ENCODE data around the gene GAPDHS.

GAPDHS gene

DNA sequence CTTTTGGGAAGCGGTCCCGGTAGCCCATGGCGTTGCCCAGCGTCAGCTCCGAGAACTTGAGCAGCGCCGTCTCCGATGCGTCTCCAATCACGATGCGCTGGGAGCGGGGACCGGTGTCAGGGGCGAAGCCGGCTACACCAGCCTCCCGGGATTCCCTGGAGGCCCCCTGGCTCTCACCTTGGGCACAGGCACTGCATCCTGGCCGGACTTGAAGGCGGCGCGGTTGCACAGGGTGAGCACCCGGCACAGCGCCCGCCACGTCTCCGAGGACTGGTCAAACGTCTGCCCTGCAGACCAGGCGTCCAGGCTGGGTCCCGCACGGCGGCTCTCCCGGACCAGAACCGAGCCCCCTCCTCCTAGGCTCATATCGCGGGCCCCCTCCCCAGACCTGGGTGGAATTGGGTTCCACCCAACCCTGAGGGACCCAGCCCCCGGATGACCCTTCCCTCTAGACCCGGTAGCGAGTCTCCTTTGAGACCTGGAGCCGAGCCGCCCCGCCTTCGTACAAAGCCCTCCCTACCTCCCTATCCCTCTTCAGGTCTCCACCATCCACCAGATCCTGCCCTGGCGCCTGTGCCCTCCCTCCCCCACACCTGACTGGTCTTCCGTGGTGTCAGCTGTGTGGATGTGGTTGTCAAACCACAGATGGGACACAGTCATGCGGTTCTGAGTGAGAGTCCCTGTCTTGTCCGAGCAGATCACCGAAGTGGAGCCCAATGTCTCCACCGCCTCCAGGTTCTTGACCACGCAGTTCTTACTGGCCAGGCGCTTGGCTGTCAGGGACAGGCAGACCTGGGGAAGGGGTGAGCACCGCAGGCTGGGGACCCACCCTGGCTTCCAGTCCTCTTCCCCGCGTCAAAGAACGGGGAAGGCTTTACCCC lies 25.4 kb downstream of the GAPDHS start:
- no peak for DNase-seq

- DNase-seq = no peak
Observed at GRCh38 chr19:35559281-35559659, 26.0 kb downstream of the GAPDHS start.

GRCh38 chr19:35559781-35560180 lies 26.5 kb downstream of the GAPDHS start:
- no peak for DNase-seq

- no peak for DNase-seq
Observed at GRCh38 chr19:35560271-35560670, 27.0 kb downstream of the GAPDHS start.

DNA sequence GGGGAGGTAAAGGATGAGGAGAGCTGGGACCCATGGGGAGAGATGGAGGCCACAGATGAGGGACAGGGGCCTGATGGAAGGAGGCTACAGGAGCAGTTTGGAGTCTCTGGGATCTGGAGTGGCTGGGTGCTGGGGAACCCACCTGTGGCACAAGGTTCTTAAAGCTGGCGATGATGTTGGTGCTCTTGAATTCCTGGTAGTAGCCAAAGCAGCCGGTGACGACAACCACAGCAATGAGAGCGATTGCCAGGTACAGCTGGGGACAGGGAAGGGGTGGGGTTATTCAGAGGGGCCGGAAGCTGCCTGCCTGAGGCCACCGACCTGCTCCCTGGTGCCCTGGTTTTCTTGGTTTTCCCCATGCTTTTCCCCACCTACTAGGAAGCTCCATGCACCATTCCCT lies 27.4 kb downstream of the GAPDHS start:
- DNase-seq = no peak

DNA sequence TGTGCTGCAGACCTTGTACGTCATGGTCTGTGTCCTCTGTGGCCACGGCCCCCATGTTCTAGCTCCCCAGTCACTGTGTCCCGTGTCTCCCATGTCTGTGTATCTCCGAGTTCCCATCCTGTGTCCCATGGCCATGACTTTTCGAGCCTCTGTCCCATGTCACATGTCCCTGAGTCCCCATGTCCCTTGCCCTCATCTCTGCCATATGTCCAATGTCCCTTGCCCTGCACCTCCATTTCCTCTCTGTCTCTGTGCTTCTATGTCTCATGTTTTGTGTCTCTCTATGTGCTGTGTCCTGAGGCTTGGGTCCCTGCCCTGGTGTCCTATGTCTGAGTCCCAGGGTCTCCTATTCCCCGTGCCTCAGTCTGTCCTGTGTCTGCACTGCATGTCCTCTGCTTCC lies 28.2 kb downstream of the GAPDHS start:
- no peak for DNase-seq

DNA sequence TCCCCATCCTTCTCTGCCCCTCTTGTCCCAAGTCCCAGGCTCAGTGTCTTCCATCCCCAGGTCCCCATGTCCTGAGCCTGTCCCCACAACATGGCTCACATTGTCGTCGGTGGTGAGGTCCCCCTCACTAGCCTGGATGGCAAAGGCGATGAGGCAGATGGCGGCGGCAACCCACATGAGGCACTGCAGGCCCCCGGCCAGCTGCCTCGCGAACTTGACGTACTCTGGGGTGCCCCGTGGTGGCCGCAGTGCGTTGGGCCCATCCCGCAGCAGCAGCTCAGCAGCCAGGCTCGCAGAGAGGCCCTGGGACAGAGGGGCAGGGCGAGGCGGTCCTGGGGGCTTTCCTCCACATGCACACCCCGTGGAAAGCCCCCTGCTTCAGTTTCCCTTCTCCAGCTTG lies 29.1 kb downstream of the GAPDHS start:
- DNase-seq = no peak

DNA sequence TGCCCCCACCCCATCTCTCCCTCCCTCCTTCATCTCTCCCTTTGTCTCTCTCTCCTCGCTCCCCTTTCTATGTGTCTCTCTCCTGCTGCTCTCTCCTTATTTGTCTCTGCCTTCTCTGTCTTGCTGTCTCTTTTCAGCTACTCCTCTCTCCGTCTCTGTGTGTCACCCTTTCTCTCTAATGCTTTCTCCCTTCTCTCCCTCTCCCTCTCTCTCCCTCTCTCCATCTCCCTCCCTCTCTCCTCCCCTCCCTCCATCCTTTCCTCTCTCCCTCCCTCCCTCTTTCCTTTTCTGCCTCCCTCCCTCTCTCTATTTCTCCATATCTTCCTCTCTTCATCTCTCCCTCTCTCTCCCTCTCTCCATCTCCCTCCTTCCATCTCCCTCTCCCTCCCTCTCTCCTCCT lies 29.5 kb downstream of the GAPDHS start:
- DNase-seq = no peak

GRCh38 chr19:35563207-35563829 lies 30.1 kb downstream of the GAPDHS start, which contains the start of gene ATP4A:
TSS of gene ATP4A (minus strand) at chr19:35563658. CDS start at chr19:35563629, 29 bp downstream.
- no peak for DNase-seq

DNA sequence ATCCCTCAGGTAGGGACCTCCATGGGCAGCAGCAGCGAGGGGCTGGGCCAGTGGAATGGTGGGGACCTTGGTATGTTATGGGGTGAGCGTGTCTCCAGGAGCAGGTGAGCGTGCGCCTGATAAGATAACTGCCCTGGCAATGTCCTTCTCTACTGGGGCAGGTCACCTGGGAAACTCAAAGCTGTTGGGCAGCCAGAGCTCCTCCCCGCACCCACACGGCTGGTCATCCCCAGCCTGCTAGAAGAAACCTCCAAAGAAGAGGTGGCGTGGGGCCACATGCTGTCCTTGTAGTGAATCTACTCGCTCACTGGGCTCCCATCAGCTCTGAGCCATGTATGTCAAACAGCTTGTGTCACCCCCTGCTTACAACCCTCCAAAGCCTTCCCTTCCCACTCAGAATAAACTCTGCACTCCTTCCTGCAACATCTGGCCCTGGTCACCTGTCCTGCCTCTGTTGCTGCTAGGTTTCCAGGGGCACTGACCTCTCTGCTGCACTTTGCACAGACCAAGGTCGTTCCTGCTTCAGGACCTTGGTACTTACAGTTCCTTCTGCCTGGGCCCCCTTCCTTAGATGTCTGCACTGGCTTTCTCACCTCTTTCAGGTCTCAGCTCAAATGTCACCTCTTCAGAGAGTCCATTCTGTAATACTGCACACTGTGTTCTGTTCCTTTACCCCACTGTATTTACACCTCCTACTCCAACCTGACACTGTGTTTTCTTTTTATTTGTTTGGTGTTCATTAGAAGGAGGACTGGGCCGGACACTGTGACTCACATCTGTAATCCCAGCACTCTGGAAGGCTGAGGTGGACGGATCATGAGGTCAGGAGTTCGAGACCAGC lies 32.0 kb downstream of the GAPDHS start:
- DNase-seq = no peak

DNA sequence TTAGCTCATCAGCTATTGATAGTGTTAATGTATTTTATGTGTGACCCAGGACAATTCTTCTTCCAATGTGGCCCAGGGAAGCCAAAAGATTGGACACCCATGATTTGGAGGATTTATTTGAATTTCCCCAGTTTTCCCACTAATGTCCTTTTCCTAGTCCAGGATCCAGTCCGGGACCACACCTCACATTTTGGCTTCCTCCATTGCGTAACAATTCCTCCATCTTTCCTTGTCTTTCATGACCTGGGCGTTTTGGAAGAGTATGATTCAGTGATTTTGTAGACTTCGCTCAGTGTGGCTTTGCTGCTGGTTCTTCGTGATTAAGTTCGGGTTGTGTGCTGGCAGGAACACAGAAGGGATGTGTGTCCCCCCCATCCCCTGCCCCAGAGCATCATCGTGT lies 33.5 kb downstream of the GAPDHS start:
- no peak for DNase-seq

GRCh38 chr19:35569281-35569781 lies 36.1 kb downstream of the GAPDHS start:
- DNase-seq = no peak

- DNase-seq = no peak
Observed at GRCh38 chr19:35571406-35571965, 38.2 kb downstream of the GAPDHS start.

- no peak for DNase-seq
Observed at GRCh38 chr19:35577918-35578317, 44.7 kb downstream of the GAPDHS start.

GRCh38 chr19:35578707-35579106 lies 45.5 kb downstream of the GAPDHS start:
- no peak for DNase-seq

DNA sequence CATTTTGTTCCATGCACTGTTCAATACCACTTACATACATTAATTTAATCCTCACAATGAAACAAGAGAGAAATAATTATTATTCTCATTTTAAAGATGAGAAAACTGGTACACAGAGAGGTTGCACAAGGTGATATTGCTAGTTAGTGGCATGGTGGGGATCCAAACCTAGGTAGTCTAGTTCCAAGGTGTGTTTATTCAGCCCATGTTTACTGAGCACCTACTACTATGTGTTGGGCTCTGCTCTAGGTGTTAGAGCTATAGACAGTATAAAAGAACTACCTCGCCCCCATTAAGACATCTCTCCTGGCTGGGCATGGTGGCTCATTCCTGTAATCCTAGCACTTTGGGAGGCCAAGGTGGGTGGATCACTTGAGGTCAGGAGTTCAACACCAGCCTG lies 49.5 kb downstream of the GAPDHS start:
- no peak for DNase-seq

DNA sequence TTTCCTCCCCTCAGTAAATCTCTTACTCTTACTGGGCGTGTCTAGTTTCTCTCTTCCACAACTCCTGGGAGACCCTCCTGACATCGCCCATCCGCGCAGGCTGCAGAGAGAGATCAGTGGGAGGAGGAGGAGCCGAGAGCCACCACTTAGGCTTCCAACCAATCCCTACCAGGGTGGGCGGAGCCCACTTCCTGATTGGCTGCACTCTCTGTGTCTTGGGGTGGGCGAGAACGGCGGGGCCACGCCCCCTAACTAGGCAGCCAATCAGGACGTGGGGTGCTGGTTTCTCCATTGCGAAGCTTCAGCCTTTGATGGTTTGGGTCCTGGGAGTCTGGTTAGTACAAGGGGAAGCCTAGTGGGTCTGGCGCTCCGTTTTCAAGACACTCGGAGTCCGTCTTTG lies 52.6 kb downstream of the GAPDHS start, which contains the start of gene PMIS2:
TSS of gene PMIS2 (plus strand) at position 326 of the 400 bp plus-strand sequence. CDS start 87 bp downstream, outside the sequence.
- peak in 1 of 2 experiments; percentile 16 for DNase-seq

GRCh38 chr19:35587321-35587720 lies 54.1 kb downstream of the GAPDHS start:
- no peak for DNase-seq

- no peak for DNase-seq
Observed at GRCh38 chr19:35590875-35591274, 57.6 kb downstream of the GAPDHS start.

DNA sequence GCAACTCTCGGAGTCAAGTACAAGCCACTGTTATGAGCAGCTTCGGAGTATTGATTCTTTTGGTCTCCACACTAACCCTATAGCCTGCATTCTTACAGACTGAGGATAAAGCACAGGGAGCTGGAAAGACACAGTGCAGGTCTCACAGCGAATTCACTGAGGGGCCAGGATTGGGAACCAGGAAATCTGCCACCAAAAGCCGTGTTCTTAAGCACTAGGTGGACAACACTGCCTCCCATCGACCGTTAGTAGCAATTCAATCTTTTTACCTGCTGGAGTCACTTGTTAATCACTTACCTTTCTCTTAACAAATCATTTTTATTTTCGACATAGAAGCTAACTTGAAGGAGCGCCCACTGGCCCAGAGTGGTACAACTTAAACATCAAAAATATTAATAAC lies 59.0 kb downstream of the GAPDHS start:
- peak; percentile 16 to 24 for DNase-seq
